Measurements from ENCODE around the gene OSTM1.

DNA sequence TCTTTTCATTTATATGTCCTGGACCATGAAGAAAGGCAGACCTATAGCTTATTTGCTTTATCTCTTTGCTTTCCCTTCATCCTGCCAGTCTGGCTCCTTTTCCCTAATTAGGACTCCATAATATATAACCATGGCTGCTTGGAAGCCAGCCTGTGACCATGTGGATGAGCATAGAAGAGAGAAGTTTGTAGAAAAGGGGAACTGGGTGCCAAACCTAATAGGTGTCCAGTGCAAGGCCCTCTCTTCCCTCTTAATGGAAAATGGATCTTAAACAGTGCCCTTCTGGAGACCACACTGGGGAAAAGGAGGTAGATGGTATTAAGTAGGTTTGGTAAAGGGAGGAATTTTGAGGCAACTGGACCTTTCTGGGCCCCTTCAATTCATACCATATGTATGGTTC is 16.7 kb upstream of the OSTM1 start:
- TF ChIP-seq, protein P1, sequence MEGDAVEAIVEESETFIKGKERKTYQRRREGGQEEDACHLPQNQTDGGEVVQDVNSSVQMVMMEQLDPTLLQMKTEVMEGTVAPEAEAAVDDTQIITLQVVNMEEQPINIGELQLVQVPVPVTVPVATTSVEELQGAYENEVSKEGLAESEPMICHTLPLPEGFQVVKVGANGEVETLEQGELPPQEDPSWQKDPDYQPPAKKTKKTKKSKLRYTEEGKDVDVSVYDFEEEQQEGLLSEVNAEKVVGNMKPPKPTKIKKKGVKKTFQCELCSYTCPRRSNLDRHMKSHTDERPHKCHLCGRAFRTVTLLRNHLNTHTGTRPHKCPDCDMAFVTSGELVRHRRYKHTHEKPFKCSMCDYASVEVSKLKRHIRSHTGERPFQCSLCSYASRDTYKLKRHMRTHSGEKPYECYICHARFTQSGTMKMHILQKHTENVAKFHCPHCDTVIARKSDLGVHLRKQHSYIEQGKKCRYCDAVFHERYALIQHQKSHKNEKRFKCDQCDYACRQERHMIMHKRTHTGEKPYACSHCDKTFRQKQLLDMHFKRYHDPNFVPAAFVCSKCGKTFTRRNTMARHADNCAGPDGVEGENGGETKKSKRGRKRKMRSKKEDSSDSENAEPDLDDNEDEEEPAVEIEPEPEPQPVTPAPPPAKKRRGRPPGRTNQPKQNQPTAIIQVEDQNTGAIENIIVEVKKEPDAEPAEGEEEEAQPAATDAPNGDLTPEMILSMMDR (IDR thresholded peaks at IDR 0.05), result no peak
- TF ChIP-seq POLR2A (IDR thresholded peaks at IDR 0.05), result no peak

Data from prostate gland (tissue), 2 donors.